ENCODE results near the gene ITGAD. TPM values are rescaled to one million over a fixed set of nuclear protein-coding genes. Genes with fewer than 3 reads are reported as not detected.

Gene ITGAD
- total and polyA plus RNA-seq, 2 donors (not counting 3 experiments of a cell fraction or from before 2014, with no cell fraction given): not detected

- CTCF ChIA-PET: no interaction called here
- FAIRE-seq: no peak
- no peak for DNase-seq (ENCODE audit: low read depth, low spot score)
- H3K4me3 ChIP-seq (replicated peaks in 1 of 3; ENCODE audit: insufficient read depth in 1 of 3, low read depth in 1 of 3, low read length in 3 of 3): no peak overlapping the region
- H3K9me1 ChIP-seq (replicated peaks; ENCODE audit: control insufficient read depth, extremely low read depth, insufficient read depth, low read length): no peaks in the 10 kb centered on the region
- H4K20me1 ChIP-seq (replicated peaks; ENCODE audit: control insufficient read depth, extremely low read depth, insufficient read depth, low read length): no peaks in the 10 kb centered on the region
- no peaks in the 10 kb centered on the region for H3K27me3 ChIP-seq (ENCODE audit: control insufficient read depth in 2 of 2, insufficient read depth in 2 of 2, low read length in 2 of 2)
- no peaks in the 10 kb centered on the region for H3K36me3 ChIP-seq (ENCODE audit: control insufficient read depth in 2 of 2, extremely low read depth in 1 of 2, insufficient read depth in 2 of 2, low read length in 2 of 2)
- POLR2A ChIA-PET: no interaction called here
- no peak overlapping the region for H3K4me2 ChIP-seq (ENCODE audit: insufficient read depth, low read length)
- dilution Hi-C loops (cut with MboI; ENCODE audit: extremely low pct_ligation_motif_present, low sequenced_read_pairs): no loop called here
- H3K9me3 ChIP-seq (replicated peaks; ENCODE audit: control insufficient read depth, insufficient read depth, low read length): no peaks in the 10 kb centered on the region
- H3K9ac ChIP-seq (replicated peaks; ENCODE audit: extremely low read depth, insufficient read depth, low read length): no peak overlapping the region
- H3K4me1 ChIP-seq (ENCODE audit: control insufficient read depth, extremely low read depth, insufficient read depth, low read length): no peaks in the 10 kb centered on the region
- intact Hi-C loops (cut with micrococcal nuclease): no loop called here
- H3K79me2 ChIP-seq (ENCODE audit: control insufficient read depth, insufficient read depth, low read length): no peaks in the 10 kb centered on the region
- no TSS peak for BruUV-seq (replicated peaks)
- H2AFZ ChIP-seq (ENCODE audit: low read depth, low read length): no peak overlapping the region
- TF ChIP-seq CTCF (IDR thresholded peaks at IDR 0.05; ENCODE audit: extremely low read depth in 1 of 2, insufficient read depth in 1 of 2, low read depth in 1 of 2, low read length in 2 of 2) (no peak), JUN (IDR thresholded peaks at IDR 0.05; ENCODE audit: borderline replicate concordance, insufficient read depth, insufficient read length, low read depth) (no peak), GATA2 (IDR thresholded peaks at IDR 0.05; ENCODE audit: insufficient read depth, insufficient read length, low read depth, low read length) (no peak), FOS (IDR thresholded peaks at IDR 0.05; ENCODE audit: borderline replicate concordance, insufficient read depth, low read length) (no peak), POLR2AphosphoS5 (IDR thresholded peaks at IDR 0.05; ENCODE audit: insufficient read depth, low read depth, low read length) (no peak), MYC (IDR thresholded peaks at IDR 0.05; ENCODE audit: low read depth, low read length) (no peak), EZH2 (IDR thresholded peaks at IDR 0.05; ENCODE audit: borderline replicate concordance, low read depth, low read length, severe bottlenecking) (no peak), MAX (IDR thresholded peaks at IDR 0.05; ENCODE audit: insufficient read depth, insufficient read length) (no peak), POLR2A (IDR thresholded peaks at IDR 0.05; ENCODE audit: low read depth, low read length) (no peak)
- H3K27ac ChIP-seq (ENCODE audit: insufficient read depth, low read depth, low read length): no peak overlapping the region
These were observed 2.5 kb downstream of the ITGAD start for GRCh38 chr16:31395647-31396046.

Data from endothelial cell of umbilical vein (primary cell).